WTC11 (cell line): Measurements from ENCODE around the gene PRKCE. TPM values are rescaled to one million over a fixed set of nuclear protein-coding genes. Genes with fewer than 3 reads are reported as not detected.

ENCODE experiments used
- ATAC-seq: fragments of 200-7000 bp; cut with Tn5 transposase; 2 replicates; pipeline ENCODE4 v1.10.0; 2021; ENCODE audit warnings: mild to moderate bottlenecking, moderate library complexity
- CTCF ChIA-PET: fragments of 300-600 bp; sonication (Branson Sonifier 250); formaldehyde crosslinking; loops from one replicate; lab custom pipeline; 2021; ENCODE audit warnings: antibody characterized with exemption; lab: Charles Lee
- POLR2A ChIA-PET: fragments of 350-600 bp; sonication (Branson Sonifier 250); formaldehyde crosslinking; loops from one replicate; lab custom pipeline; 2021; ENCODE audit warnings: antibody characterized with exemption; lab: Charles Lee
- DNase-seq: peaks from one replicate; pipeline ENCODE4 v3.0.0; 2021; ENCODE audit warnings: low spot score
- H3K27ac Mint-ChIP-seq: 2 replicates; pipeline ENCODE4 v1.8.0; 2021; ENCODE audit warnings: mixed read lengths
- H3K27me3 Mint-ChIP-seq: 2 replicates; pipeline ENCODE4 v1.8.0; 2021; ENCODE audit warnings: low read depth, mild to moderate bottlenecking, moderate library complexity, mixed read lengths
- H3K36me3 Mint-ChIP-seq: 2 replicates; pipeline ENCODE4 v1.8.0; 2021; ENCODE audit warnings: mixed read lengths
- H3K4me1 Mint-ChIP-seq: 2 replicates; pipeline ENCODE4 v1.8.0; 2022; ENCODE audit warnings: mixed read lengths
- H3K4me3 Mint-ChIP-seq: 2 replicates; pipeline ENCODE4 v1.8.0; 2021; ENCODE audit warnings: mild to moderate bottlenecking, moderate library complexity, mixed read lengths
- H3K9me3 Mint-ChIP-seq: 2 replicates; pipeline ENCODE4 v1.8.0; 2021; ENCODE audit warnings: mixed read lengths
- AFF4 ChIP-seq: sonication (generic); formaldehyde crosslinking; IDR thresholded peaks from 2 replicates; pipeline ENCODE4 v1.8.1; 2023; ENCODE audit warnings: mild to moderate bottlenecking, missing genetic modification reagents, borderline replicate concordance
- E2F1 ChIP-seq: sonication (generic); formaldehyde crosslinking; IDR thresholded peaks from 2 replicates; pipeline ENCODE4 v1.8.0; 2022; ENCODE audit warnings: mild to moderate bottlenecking, missing genetic modification reagents
- E2F4 ChIP-seq: sonication (generic); formaldehyde crosslinking; IDR thresholded peaks from 2 replicates; pipeline ENCODE4 v1.8.1; 2022; ENCODE audit warnings: low read depth, mild to moderate bottlenecking, moderate library complexity, missing genetic modification reagents, borderline replicate concordance
- FOXJ3 ChIP-seq: sonication (generic); formaldehyde crosslinking; IDR thresholded peaks from 2 replicates; pipeline ENCODE4 v1.9.0; 2021; ENCODE audit warnings: missing genetic modification reagents, mild to moderate bottlenecking, borderline replicate concordance
- FOXP1 ChIP-seq: sonication (generic); formaldehyde crosslinking; IDR thresholded peaks from 2 replicates; pipeline ENCODE4 v1.8.0; 2022; ENCODE audit warnings: missing genetic modification reagents, mild to moderate bottlenecking, moderate library complexity, borderline replicate concordance
- SOX15 ChIP-seq: fragments of 250-450 bp; sonication (Bioruptor Pico); IDR thresholded peaks from 2 replicates; pipeline ENCODE4 v1.9.0; 2021; ENCODE audit warnings: mild to moderate bottlenecking
- TP53 ChIP-seq: sonication (generic); formaldehyde crosslinking; IDR thresholded peaks from 2 replicates; pipeline ENCODE4 v1.8.1; 2023; ENCODE audit warnings: mild to moderate bottlenecking, missing genetic modification reagents
- ZNF281 ChIP-seq: sonication (generic); formaldehyde crosslinking; IDR thresholded peaks from 2 replicates; pipeline ENCODE4 v1.8.0; 2023; ENCODE audit warnings: mild to moderate bottlenecking, missing genetic modification reagents
- total RNA-seq: library from RNA; stranded (reverse); gene quantifications from 3 replicates; pipeline ENCODE4 v1.2.3, GENCODE V29; 2021

The PRKCE gene
- total RNA-seq, 1 experiment from 2014 or later, result 5.8 TPM

- no peak for ATAC-seq
- CTCF ChIA-PET, result interaction anchor here (1.7 to 1.8 kb wide), 2 partner anchors 47 to 61 kb away, joined by 6 to 7 read pairs; no protein-coding TSS in a partner anchor
These were observed 581.4 kb downstream of the PRKCE start for GRCh38 chr2:46232860-46233259.

More at GRCh38 chr2:46232860-46233259, 581.4 kb downstream of the PRKCE start:
- TF ChIP-seq ZNF281, result no peak
- TF ChIP-seq E2F1 (CRISPR knock-in tag), result no peak
- TF ChIP-seq FOXJ3 (CRISPR knock-in tag), result no peak
- no peak for TF ChIP-seq TP53 (CRISPR knock-in tag)
- TF ChIP-seq E2F4 (CRISPR knock-in tag), result no peak
- no peak for TF ChIP-seq SOX15
- TF ChIP-seq FOXP1 (CRISPR knock-in tag), result no peak
- TF ChIP-seq AFF4 (CRISPR knock-in tag), result no peak
- H3K27ac Mint-ChIP-seq, result no peak overlapping the region
- no peak overlapping the region for H3K4me3 Mint-ChIP-seq
- peaks cover 44% of the 10 kb centered on the region for H3K4me1 Mint-ChIP-seq
- no peaks in the 10 kb centered on the region for H3K9me3 Mint-ChIP-seq
- POLR2A ChIA-PET, result no interaction called here
- H3K27me3 Mint-ChIP-seq, result no peaks in the 10 kb centered on the region
- DNase-seq, result no peak
- H3K36me3 Mint-ChIP-seq, result no peaks in the 10 kb centered on the region
